ENCODE data around the gene MSI1. TPM values are rescaled to one million over a fixed set of nuclear protein-coding genes. Genes with fewer than 3 reads are reported as not detected.

MSI1 gene
- total RNA-seq, 1 experiment from 2014 or later, result 26.0 TPM

- intact Hi-C loops (cut with micrococcal nuclease), result no loop called here
Measured at GRCh38 chr12:120402217-120402616, 33.3 kb upstream of the MSI1 start.

GRCh38 chr12:120399531-120399930, 30.6 kb upstream of the MSI1 start:
- Histone ChIP-seq H3K79me2 (ENCODE audit: insufficient read depth, low read length) (no peaks in the 10 kb centered on the region), H3K9me2 (ENCODE audit: insufficient read depth) (no peaks in the 10 kb centered on the region), H2AFZ (ENCODE audit: low read depth, low read length, poor library complexity, severe bottlenecking) (no peak overlapping the region), H3K4me3 (replicated peaks in 1 of 2; ENCODE audit: low read depth in 1 of 2, low read length in 2 of 2) (no peak overlapping the region), H3K27ac (ENCODE audit: low read depth, low read length) (no peak overlapping the region), H3K27me3 (ENCODE audit: insufficient read depth, low read length) (no peaks in the 10 kb centered on the region), H3K9me3 (ENCODE audit: control insufficient read depth in 1 of 2, insufficient read depth in 1 of 2, low read depth in 1 of 2, low read length in 2 of 2) (no peaks in the 10 kb centered on the region), H3K4me1 (ENCODE audit: control insufficient read depth in 1 of 2, insufficient read depth in 2 of 2, low read length in 2 of 2) (no peaks in the 10 kb centered on the region), H3K4me2 (ENCODE audit: low read length) (no peak overlapping the region), H4K20me1 (ENCODE audit: insufficient read depth) (no peaks in the 10 kb centered on the region), H3K36me3 (ENCODE audit: control insufficient read depth in 1 of 2, insufficient read depth in 2 of 2, low read length in 2 of 2) (no peaks in the 10 kb centered on the region), H3K9ac (ENCODE audit: low read length) (no peak overlapping the region)
- TF ChIP-seq CBX3 (IDR thresholded peaks at IDR 0.05; ENCODE audit: low read depth) (no peak), POLR2AphosphoS5 (IDR thresholded peaks at IDR 0.05; ENCODE audit: low read depth, low read length) (no peak), SP1 (IDR thresholded peaks at IDR 0.05; ENCODE audit: low read depth) (no peak), EGR1 (IDR thresholded peaks at IDR 0.05; ENCODE audit: low read depth) (no peak), FOSL1 (IDR thresholded peaks at IDR 0.05; ENCODE audit: low read depth) (no peak), ELF1 (IDR thresholded peaks at IDR 0.05; ENCODE audit: borderline replicate concordance, low read depth) (no peak), SRF (IDR thresholded peaks at IDR 0.05; ENCODE audit: low read depth) (no peak)
- TF ChIP-seq, protein P1, sequence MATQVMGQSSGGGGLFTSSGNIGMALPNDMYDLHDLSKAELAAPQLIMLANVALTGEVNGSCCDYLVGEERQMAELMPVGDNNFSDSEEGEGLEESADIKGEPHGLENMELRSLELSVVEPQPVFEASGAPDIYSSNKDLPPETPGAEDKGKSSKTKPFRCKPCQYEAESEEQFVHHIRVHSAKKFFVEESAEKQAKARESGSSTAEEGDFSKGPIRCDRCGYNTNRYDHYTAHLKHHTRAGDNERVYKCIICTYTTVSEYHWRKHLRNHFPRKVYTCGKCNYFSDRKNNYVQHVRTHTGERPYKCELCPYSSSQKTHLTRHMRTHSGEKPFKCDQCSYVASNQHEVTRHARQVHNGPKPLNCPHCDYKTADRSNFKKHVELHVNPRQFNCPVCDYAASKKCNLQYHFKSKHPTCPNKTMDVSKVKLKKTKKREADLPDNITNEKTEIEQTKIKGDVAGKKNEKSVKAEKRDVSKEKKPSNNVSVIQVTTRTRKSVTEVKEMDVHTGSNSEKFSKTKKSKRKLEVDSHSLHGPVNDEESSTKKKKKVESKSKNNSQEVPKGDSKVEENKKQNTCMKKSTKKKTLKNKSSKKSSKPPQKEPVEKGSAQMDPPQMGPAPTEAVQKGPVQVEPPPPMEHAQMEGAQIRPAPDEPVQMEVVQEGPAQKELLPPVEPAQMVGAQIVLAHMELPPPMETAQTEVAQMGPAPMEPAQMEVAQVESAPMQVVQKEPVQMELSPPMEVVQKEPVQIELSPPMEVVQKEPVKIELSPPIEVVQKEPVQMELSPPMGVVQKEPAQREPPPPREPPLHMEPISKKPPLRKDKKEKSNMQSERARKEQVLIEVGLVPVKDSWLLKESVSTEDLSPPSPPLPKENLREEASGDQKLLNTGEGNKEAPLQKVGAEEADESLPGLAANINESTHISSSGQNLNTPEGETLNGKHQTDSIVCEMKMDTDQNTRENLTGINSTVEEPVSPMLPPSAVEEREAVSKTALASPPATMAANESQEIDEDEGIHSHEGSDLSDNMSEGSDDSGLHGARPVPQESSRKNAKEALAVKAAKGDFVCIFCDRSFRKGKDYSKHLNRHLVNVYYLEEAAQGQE (IDR thresholded peaks at IDR 0.05; ENCODE audit: low read depth), result no peak
- intact Hi-C loops (cut with micrococcal nuclease), result no loop called here
- BruUV-seq (replicated peaks), result no TSS peak
- ATAC-seq (no peak), DNase-seq (ENCODE audit: low read depth, low spot score) (no peak)
- ChIA-PET RAD21 (ENCODE audit: low non-redundant PET in 1 of 2, low total read pairs in 2 of 2, uncharacterized antibody in 2 of 2, unreplicated experiment in 2 of 2) (no interaction called here), POLR2A (no interaction called here), CTCF (no interaction called here)

More at GRCh38 chr12:120402217-120402616, 33.3 kb upstream of the MSI1 start:
- TF ChIP-seq, protein P1 (IDR thresholded peaks at IDR 0.05; ENCODE audit: low read depth), result no peak
- TF ChIP-seq ZFX (IDR thresholded peaks at IDR 0.05), result no peak
- TF ChIP-seq, protein P2, sequence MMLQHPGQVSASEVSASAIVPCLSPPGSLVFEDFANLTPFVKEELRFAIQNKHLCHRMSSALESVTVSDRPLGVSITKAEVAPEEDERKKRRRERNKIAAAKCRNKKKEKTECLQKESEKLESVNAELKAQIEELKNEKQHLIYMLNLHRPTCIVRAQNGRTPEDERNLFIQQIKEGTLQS (IDR thresholded peaks at IDR 0.05), result no peak
- BruUV-seq (replicated peaks), result no TSS peak
- Histone ChIP-seq H3K36me3 (ENCODE audit: control insufficient read depth in 1 of 2, insufficient read depth in 2 of 2, low read length in 2 of 2) (no peaks in the 10 kb centered on the region), H4K20me1 (ENCODE audit: insufficient read depth) (no peaks in the 10 kb centered on the region), H3K9ac (ENCODE audit: low read length) (no peak overlapping the region), H3K27ac (ENCODE audit: low read depth, low read length) (no peak overlapping the region), H3K9me2 (ENCODE audit: insufficient read depth) (no peaks in the 10 kb centered on the region), H3K4me3 (replicated peaks in 1 of 2; ENCODE audit: low read depth in 1 of 2, low read length in 2 of 2) (no peak overlapping the region), H3K79me2 (ENCODE audit: insufficient read depth, low read length) (no peaks in the 10 kb centered on the region), H3K9me3 (ENCODE audit: control insufficient read depth in 1 of 2, insufficient read depth in 1 of 2, low read depth in 1 of 2, low read length in 2 of 2) (no peaks in the 10 kb centered on the region), H2AFZ (ENCODE audit: low read depth, low read length, poor library complexity, severe bottlenecking) (no peak overlapping the region), H3K4me1 (ENCODE audit: control insufficient read depth in 1 of 2, insufficient read depth in 2 of 2, low read length in 2 of 2) (no peaks in the 10 kb centered on the region), H3K27me3 (ENCODE audit: insufficient read depth, low read length) (no peaks in the 10 kb centered on the region), H3K4me2 (ENCODE audit: low read length) (no peak overlapping the region)
- ChIA-PET POLR2A (no interaction called here), RAD21 (ENCODE audit: low non-redundant PET in 1 of 2, low total read pairs in 2 of 2, uncharacterized antibody in 2 of 2, unreplicated experiment in 2 of 2) (no interaction called here), CTCF (no interaction called here)
- DNase-seq (ENCODE audit: low read depth, low spot score) (no peak), ATAC-seq (no peak)
